SK-N-SH treated with all-trans-retinoic acid at 6 μM for 48 hours (cell line): Measurements from ENCODE around the gene DENND1B.

Experiments used
- ARNTL ChIP-seq: fragments of 450-650 bp; formaldehyde crosslinking; IDR thresholded peaks from 2 replicates; pipeline ENCODE4 v1.5.0; 2020; ENCODE audit warnings: low read depth, mild to moderate bottlenecking, moderate library complexity, borderline replicate concordance
- OSR1 ChIP-seq: fragments of 250-450 bp; sonication (Bioruptor Pico); IDR thresholded peaks from 2 replicates; pipeline ENCODE4 v1.8.0; 2022; ENCODE audit warnings: moderate library complexity, mild to moderate bottlenecking, inconsistent platforms
- PATZ1 ChIP-seq: fragments of 250-450 bp; sonication (Bioruptor Pico); IDR thresholded peaks from 2 replicates; pipeline ENCODE4 v1.8.0; 2020; ENCODE audit warnings: mild to moderate bottlenecking, moderate library complexity, borderline replicate concordance
- TCF4 ChIP-seq: fragments of 250-450 bp; sonication (Bioruptor Pico); IDR thresholded peaks from 2 replicates; pipeline ENCODE4 v1.8.0; 2021; ENCODE audit warnings: mild to moderate bottlenecking, moderate library complexity, borderline replicate concordance
- ZFP3 ChIP-seq: fragments of 250-450 bp; sonication (Bioruptor Pico); IDR thresholded peaks from 2 replicates; pipeline ENCODE4 v1.5.0; 2020; ENCODE audit warnings: mild to moderate bottlenecking, moderate library complexity

DNA sequence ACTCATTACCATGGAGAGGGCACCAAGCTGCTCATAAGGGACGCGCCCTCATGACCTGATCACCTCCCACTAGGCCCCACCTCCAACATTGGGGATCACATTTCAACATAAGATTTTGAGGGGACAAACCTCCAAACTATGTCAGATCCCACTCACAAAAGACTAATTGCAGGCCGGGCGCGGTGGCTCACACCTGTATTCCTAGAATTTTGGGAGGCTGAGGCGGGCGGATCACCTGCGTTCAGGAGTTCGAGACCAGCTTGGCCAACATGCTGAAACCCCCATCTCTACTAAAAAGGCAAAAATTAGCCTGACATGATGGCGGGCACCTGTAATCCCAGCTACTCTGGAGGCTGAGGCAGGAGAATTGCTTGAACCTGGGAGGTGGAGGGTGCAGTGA is 278.6 kb downstream of the DENND1B start:
- TF ChIP-seq OSR1 (CRISPR knock-in tag): no peak
- TF ChIP-seq ARNTL: no peak
- no peak for TF ChIP-seq PATZ1 (CRISPR knock-in tag)
- no peak for TF ChIP-seq TCF4
- no peak for TF ChIP-seq ZFP3
